HEK293T (cell line): ENCODE data around the gene LYRM9.
A peak's percentile ranks its signal among the peaks of the same experiment; 100 is the strongest.

Experiments
- CTCF ChIA-PET: fragments of 350-600 bp; formaldehyde crosslinking; extraction: SDS; loops from one replicate; lab custom pipeline; 2021; ENCODE audit warnings: antibody characterized with exemption, inconsistent platforms; lab: Yijun Ruan, JAX
- POLR2A ChIA-PET: fragments of 350-600 bp; formaldehyde crosslinking; extraction: SDS; loops from one replicate; lab custom pipeline; 2020; ENCODE audit warnings: antibody characterized with exemption, inconsistent platforms; lab: Yijun Ruan, JAX
- DNase-seq: peaks from one replicate; pipeline ENCODE4 v3.0.0; 2012; ENCODE audit warnings: mixed read lengths; ENCODE audit errors: extremely low spot score
- ARNT ChIP-seq: fragments of 450-650 bp; IDR thresholded peaks from 2 replicates; pipeline ENCODE4 v1.6.1; 2017; ENCODE audit warnings: mild to moderate bottlenecking
- BHLHE40 ChIP-seq: fragments of 450-650 bp; IDR thresholded peaks from 2 replicates; pipeline ENCODE4 v1.6.1; 2016; ENCODE audit warnings: mild to moderate bottlenecking, moderate library complexity, borderline replicate concordance
- CTBP1 ChIP-seq: fragments of 450-650 bp; IDR thresholded peaks from 2 replicates; pipeline ENCODE4 v1.6.1; 2016; ENCODE audit warnings: borderline replicate concordance
- ELF4 ChIP-seq: fragments of 450-650 bp; IDR thresholded peaks from 2 replicates; pipeline ENCODE4 v1.6.1; 2017; ENCODE audit warnings: antibody characterized with exemption
- FOXA1 ChIP-seq: fragments of 450-650 bp; IDR thresholded peaks from 2 replicates; pipeline ENCODE4 v1.6.1; 2016; ENCODE audit warnings: mild to moderate bottlenecking
- FOXK2 ChIP-seq: fragments of 450-650 bp; IDR thresholded peaks from 2 replicates; pipeline ENCODE4 v1.6.1; 2016; ENCODE audit warnings: mild to moderate bottlenecking
- FOXM1 ChIP-seq: fragments of 450-650 bp; IDR thresholded peaks from 2 replicates; pipeline ENCODE4 v1.6.1; 2017; ENCODE audit warnings: mild to moderate bottlenecking, borderline replicate concordance
- HDGF ChIP-seq: fragments of 450-650 bp; IDR thresholded peaks from 2 replicates; pipeline ENCODE4 v1.6.1; 2017; ENCODE audit warnings: antibody characterized with exemption, borderline replicate concordance
- L3MBTL2 ChIP-seq: fragments of 450-650 bp; conservative IDR thresholded peaks from 2 replicates; pipeline ENCODE4 v1.6.1; 2016; ENCODE audit warnings: mild to moderate bottlenecking
- LEF1 ChIP-seq: fragments of 450-650 bp; IDR thresholded peaks from 2 replicates; pipeline ENCODE4 v1.6.1; 2017; ENCODE audit warnings: mild to moderate bottlenecking, borderline replicate concordance
- NFRKB ChIP-seq: fragments of 450-650 bp; IDR thresholded peaks from 2 replicates; pipeline ENCODE4 v1.6.1; 2016; ENCODE audit warnings: mild to moderate bottlenecking, moderate library complexity
- SP1 ChIP-seq: fragments of 450-650 bp; IDR thresholded peaks from 2 replicates; pipeline ENCODE4 v1.6.1; 2017
- SUZ12 ChIP-seq: fragments of 450-650 bp; IDR thresholded peaks from 2 replicates; pipeline ENCODE4 v1.6.1; 2016; ENCODE audit warnings: mild to moderate bottlenecking
- TARDBP ChIP-seq: fragments of 450-650 bp; IDR thresholded peaks from 2 replicates; pipeline ENCODE4 v1.6.1; 2016
- ZNF384 ChIP-seq: fragments of 450-650 bp; IDR thresholded peaks from 2 replicates; pipeline ENCODE4 v1.6.1; 2016
- TF ChIP-seq, protein P1 (sequence below): fragments of 450-650 bp; IDR thresholded peaks from 2 replicates; pipeline ENCODE4 v1.6.1; 2016

LYRM9 gene

GRCh38 chr17:27892866-27893769, at the start of gene LYRM9:
LYRM9 (minus strand) TSS chr17:27893365; CDS start chr17:27882694, 10,671 bp downstream.
- CTCF ChIA-PET, result interaction anchor here (0.6 to 2.6 kb wide), 22 partner anchors 10 to 650 kb away, joined by 3 to 22 read pairs (median 4); no protein-coding TSS in a partner anchor
- peak; percentile 91 for DNase-seq
- POLR2A ChIA-PET, result interaction anchor here (0.6 to 1.5 kb wide), 9 partner anchors 9 to 376 kb away, joined by 3 to 8 read pairs (median 3); no protein-coding TSS in a partner anchor
- TF ChIP-seq TARDBP (no peak), L3MBTL2 (peak; percentile 40; the same call in 1 of the 2 replicates)
- TF ChIP-seq, protein P1, sequence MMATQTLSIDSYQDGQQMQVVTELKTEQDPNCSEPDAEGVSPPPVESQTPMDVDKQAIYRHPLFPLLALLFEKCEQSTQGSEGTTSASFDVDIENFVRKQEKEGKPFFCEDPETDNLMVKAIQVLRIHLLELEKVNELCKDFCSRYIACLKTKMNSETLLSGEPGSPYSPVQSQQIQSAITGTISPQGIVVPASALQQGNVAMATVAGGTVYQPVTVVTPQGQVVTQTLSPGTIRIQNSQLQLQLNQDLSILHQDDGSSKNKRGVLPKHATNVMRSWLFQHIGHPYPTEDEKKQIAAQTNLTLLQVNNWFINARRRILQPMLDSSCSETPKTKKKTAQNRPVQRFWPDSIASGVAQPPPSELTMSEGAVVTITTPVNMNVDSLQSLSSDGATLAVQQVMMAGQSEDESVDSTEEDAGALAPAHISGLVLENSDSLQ, result peak; percentile 79

DNA sequence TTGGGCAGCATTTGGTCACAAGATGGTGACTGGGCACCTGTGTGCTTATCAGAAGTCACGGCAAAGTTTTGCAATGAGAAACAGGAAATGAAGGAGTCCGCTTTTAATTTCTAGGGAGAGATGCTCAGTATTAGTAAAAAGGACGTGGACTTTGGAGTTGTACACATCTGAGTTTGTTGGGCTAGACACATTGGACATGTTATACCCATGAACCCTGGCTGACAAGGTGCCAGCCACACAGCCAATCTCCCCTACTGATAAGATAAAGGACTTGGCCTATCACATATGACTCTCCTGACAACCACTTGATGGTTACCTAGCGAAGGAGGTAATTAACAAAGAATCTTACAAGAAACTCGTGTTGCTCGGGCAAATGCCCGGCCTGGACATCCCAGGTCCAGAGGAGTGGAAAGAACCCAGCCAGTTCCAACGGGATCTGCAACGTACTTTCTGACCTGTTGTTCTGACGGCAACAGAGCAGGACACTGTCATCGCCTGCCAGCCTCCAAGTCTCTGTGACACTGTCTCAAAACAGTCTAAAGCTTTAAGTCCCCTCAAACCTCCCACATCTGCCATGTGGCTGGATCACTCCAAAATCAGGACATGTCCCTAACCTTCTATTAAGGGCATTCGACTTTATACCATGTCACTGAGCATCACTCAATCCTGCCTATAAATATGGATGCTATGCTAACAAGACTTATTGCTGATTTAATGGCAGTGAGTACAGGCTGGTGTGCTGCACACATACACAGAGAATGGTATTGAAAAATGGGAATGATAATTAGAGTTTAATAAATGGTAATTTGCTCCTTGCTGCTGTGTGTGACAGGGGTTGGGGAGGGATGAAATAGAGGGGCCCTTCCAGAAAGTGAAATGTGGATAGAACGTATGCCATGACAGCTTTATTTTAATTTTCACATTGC, 47.6 kb upstream of the LYRM9 start:
- CTCF ChIA-PET, result no interaction called here
- TF ChIP-seq NFRKB (no peak), LEF1 (no peak), FOXK2 (no peak), FOXA1 (no peak), HDGF (no peak), ARNT (no peak), CTBP1 (no peak), ELF4 (no peak), SP1 (no peak), SUZ12 (no peak), ZNF384 (no peak), TARDBP (no peak), FOXM1 (no peak)
- TF ChIP-seq, protein P1, result no peak
- POLR2A ChIA-PET, result interaction anchor here (1.0 kb wide), 1 partner anchor 47 kb away, joined by 3 read pairs; the partner anchor contains the start of gene LYRM9
- DNase-seq, result no peak

DNA sequence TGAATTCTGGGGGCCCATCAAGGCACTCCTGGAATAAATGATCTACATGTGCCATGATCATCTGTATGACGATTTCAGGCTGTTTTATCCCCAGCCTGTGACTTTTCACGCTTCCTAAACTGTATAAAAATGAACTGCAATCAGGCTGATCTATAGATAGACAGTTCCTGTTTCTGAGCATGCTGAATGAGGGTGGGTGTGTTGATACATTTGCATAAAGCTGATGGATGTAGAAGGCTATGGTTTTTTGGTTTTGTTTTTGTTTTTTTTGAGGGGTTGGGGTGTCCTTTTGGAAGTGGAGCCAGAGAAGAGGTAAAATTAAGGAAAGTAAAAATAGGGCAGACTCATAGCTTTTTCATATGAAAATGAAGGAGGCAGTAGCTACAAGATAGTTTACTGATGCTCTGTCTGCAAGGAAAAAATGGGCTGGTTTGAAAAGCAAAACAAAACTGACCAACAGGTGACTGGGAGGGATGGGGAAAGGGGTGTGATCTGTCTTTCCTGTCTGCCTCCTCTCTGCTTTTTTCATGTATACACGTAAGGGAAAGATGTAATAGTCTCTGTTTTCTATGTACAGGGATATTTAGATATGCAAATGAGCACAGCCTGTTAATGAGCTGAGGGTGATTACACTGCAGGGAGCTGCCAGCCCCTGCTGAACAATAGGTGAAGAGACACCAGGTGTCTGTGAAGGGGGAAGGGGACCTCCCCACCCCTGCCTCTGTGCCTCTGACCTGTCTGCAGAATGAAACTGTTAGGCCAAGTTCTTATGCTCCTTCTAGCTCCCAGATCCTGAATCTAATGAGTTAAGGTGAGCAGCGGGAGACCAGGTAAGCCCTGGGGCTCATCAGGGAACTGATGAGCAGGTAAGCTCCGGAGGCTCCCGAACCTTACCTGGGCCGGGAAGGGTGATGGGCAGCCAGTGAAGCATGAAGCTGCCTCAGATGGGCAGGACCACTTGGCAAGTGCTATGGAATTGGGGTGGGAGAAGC, 46.6 kb upstream of the LYRM9 start:
- TF ChIP-seq LEF1, result no peak
- TF ChIP-seq, protein P1, result no peak
- TF ChIP-seq ZNF384, result no peak
- no peak for TF ChIP-seq CTBP1
- no peak for TF ChIP-seq FOXA1
- no peak for TF ChIP-seq SUZ12
- no peak for TF ChIP-seq HDGF
- no peak for TF ChIP-seq FOXM1
- DNase-seq, result no peak
- ChIA-PET POLR2A (interaction anchor here (1.0 kb wide), 1 partner anchor 46 kb away, joined by 3 read pairs; the partner anchor contains the start of gene LYRM9), CTCF (no interaction called here)

GRCh38 chr17:27938864-27939263, 45.7 kb upstream of the LYRM9 start:
- no peak for TF ChIP-seq TARDBP
- TF ChIP-seq BHLHE40, result no peak
- no peak for TF ChIP-seq ARNT
- no peak for TF ChIP-seq FOXA1
- TF ChIP-seq SUZ12, result no peak
- TF ChIP-seq ZNF384, result no peak
- no peak for TF ChIP-seq L3MBTL2
- POLR2A ChIA-PET, result no interaction called here
- CTCF ChIA-PET, result no interaction called here
- DNase-seq, result no peak

DNA sequence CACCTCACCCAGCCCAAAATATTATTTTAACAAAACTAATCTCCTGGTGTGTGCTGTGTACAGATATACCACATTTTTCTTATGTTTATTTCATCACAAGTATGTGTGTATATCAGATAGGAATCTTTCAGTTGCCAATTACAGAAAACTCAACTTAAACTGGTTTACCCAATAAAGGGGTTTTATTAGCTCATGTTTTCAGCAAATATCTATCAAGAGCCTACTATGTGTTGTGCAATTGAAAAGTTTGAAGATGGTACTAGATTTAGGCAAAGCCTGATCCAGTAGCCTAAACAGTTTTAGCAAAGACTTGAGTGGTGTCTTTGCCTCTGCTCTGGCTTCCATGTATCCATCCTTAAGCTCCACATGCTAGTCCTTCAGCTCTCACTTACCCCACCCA, 45.1 kb upstream of the LYRM9 start:
- DNase-seq, result no peak
- CTCF ChIA-PET, result no interaction called here
- TF ChIP-seq ARNT, result no peak
- TF ChIP-seq HDGF, result no peak
- no peak for TF ChIP-seq TARDBP
- no peak for TF ChIP-seq FOXK2
- no peak for TF ChIP-seq ELF4
- TF ChIP-seq ZNF384, result no peak
- no peak for TF ChIP-seq FOXA1
- no peak for TF ChIP-seq LEF1
- TF ChIP-seq, protein P1, result no peak
- TF ChIP-seq BHLHE40, result no peak
- TF ChIP-seq SP1, result no peak
- POLR2A ChIA-PET, result no interaction called here
